Tibial nerve (tissue), 4 donors: ENCODE measurements around the gene GLP1R. TPM values are rescaled to one million over a fixed set of nuclear protein-coding genes. Genes with fewer than 3 reads are reported as not detected.

Source experiments
- DNase-seq, 2 donors: peaks; one replicate each; pipeline ENCODE4 v3.0.0-alpha.2; 2019; ENCODE audit warnings: low spot score in 2 of 2
- H3K27ac ChIP-seq, 4 donors: fragments of 200-600 bp; sonication (generic) in 3 of 4; one replicate each; pipeline ENCODE4 v1.5.1; 2017 to 2019; ENCODE audit warnings: mild to moderate bottlenecking in 1 of 4
- H3K27me3 ChIP-seq, 2 donors: fragments of 200-600 bp; sonication (generic) in 1 of 2; one replicate each; pipeline versions ENCODE4 v1.5.1 to v1.6.0; 2017 to 2019
- H3K36me3 ChIP-seq, 3 donors: fragments of 200-600 bp; sonication (generic); one replicate each; pipeline ENCODE4 v1.5.1; 2018 to 2019
- H3K4me1 ChIP-seq, 4 donors: fragments of 200-600 bp; sonication (generic) in 3 of 4; one replicate each; pipeline ENCODE4 v1.5.1; 2017 to 2019
- H3K4me3 ChIP-seq, 4 donors: fragments of 200-600 bp; sonication (generic) in 3 of 4; one replicate each; pipeline ENCODE4 v1.5.1; 2017 to 2019; ENCODE audit warnings: mild to moderate bottlenecking in 1 of 4, moderate library complexity in 1 of 4
- H3K9me3 ChIP-seq, 4 donors: fragments of 200-600 bp; sonication (generic) in 3 of 4; one replicate each; pipeline ENCODE4 v1.5.1; 2017 to 2019
- CTCF ChIP-seq, 5 experiments: fragments of 200-600 bp in 3 of 5; fragments of 450-650 bp in 2 of 5; sonication (generic) in 3 of 5; IDR thresholded peaks; one replicate each; pipeline ENCODE4 v1.5.1; 2016 to 2019; ENCODE audit warnings: antibody characterized with exemption in 5 of 5, mild to moderate bottlenecking in 3 of 5, moderate library complexity in 2 of 5
- EP300 ChIP-seq, 2 donors: sonication (generic); formaldehyde crosslinking; IDR thresholded peaks; one replicate each; pipeline ENCODE4 v1.6.1; 2017; ENCODE audit warnings: antibody characterized with exemption in 2 of 2, mild to moderate bottlenecking in 1 of 2
- POLR2A ChIP-seq, 2 donors: fragments of 450-650 bp; IDR thresholded peaks; one replicate each; pipeline ENCODE4 v1.6.1; 2017; ENCODE audit warnings: antibody characterized with exemption in 2 of 2, mild to moderate bottlenecking in 2 of 2, moderate library complexity in 2 of 2
- WGBS, 2 donors: methylation state at CpG; one replicate each; pipeline ENCODE4 v1.1.5; 2018; 5-methylcytosine and 5-hydroxymethylcytosine counted together
- total RNA-seq, 4 donors: library from RNA; depleted of rRNA; stranded (reverse); fragments of >200 nt; gene quantifications; one replicate each; pipeline ENCODE4 v1.1.0, GENCODE V29; 2016

The GLP1R gene
- total RNA-seq, 4 donors from 2014 or later = 0.20 to 4.2 (median 1.3) TPM

DNA sequence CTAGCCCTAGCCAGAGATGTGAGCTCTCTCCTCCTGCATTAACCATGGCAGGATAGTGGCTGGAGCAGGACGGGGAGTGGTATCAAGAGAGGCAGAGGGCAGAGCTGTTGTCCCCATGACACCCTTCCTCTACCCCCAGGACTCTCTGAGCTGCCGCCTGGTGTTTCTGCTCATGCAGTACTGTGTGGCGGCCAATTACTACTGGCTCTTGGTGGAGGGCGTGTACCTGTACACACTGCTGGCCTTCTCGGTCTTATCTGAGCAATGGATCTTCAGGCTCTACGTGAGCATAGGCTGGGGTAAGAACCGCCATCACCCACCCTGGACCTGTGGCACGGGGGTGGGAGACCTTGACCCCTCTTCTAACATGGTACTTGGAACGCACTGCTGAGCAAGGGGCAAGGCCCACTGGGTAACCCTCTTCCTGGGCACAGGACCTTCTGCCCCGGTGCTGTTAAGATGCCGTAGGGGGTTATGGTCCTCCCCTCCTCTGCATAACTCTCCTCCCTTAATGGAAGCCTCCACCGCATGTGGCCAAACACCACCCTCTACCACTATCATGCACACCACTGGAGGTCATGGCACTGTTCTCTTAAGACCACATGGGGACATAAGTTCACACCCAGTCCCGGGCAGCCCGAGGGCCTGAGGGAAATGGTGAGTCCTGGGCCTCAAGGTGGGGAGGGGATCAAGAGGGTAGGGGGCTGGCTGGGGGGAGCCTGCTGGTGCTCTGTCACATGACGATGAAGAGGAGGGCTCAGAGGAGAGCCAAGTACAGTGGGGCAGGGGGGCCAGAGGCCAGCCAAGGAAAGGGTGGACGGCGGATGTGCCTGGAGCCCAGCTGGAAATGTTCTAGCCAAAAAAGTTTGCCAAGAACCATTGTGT, 25.1 kb downstream of the GLP1R start:
- H3K36me3 ChIP-seq = no peaks in the 10 kb centered on the region
- no peak overlapping the region for H3K27ac ChIP-seq
- no peaks in the 10 kb centered on the region for H3K27me3 ChIP-seq
- DNase-seq = no peak
- H3K4me1 ChIP-seq = no peaks in the 10 kb centered on the region
- WGBS, 2 donors = 81 to 82% methylated on average over 16 to 17 of the region's 17 CpGs
- no peak overlapping the region for H3K4me3 ChIP-seq
- TF ChIP-seq POLR2A (IDR thresholded peaks at IDR 0.05) = no peak
- no peak for TF ChIP-seq CTCF (IDR thresholded peaks at IDR 0.05)
- TF ChIP-seq EP300 (IDR thresholded peaks at IDR 0.05) = no peak
- H3K9me3 ChIP-seq = no peaks in the 10 kb centered on the region

DNA sequence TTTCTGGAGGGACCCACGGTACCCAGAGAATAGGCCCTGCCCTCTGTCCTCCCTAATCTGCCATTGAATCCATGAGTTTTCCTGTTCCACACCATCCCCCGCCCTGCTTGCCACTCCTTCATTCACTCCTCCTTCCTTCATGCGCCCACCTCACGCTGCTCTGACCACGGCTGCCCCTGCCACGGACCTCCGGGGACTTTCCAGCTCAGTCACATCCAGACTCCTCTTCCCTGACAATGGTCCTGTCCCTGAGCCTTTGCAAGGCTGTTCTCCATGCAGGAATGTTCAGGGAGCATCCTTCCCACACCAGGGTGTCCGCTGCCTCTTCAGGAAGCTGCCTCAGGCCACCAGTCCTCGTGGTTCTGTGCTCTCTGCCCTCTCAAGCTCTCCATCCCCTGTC, 25.9 kb downstream of the GLP1R start:
- H3K27ac ChIP-seq = no peak overlapping the region
- H3K4me3 ChIP-seq = no peak overlapping the region
- no peak for DNase-seq
- no peaks in the 10 kb centered on the region for H3K4me1 ChIP-seq
- TF ChIP-seq EP300 (IDR thresholded peaks at IDR 0.05) = no peak
- no peak for TF ChIP-seq CTCF (IDR thresholded peaks at IDR 0.05)
- TF ChIP-seq POLR2A (IDR thresholded peaks at IDR 0.05) = no peak
- H3K36me3 ChIP-seq = no peaks in the 10 kb centered on the region
- no peaks in the 10 kb centered on the region for H3K9me3 ChIP-seq
- no peaks in the 10 kb centered on the region for H3K27me3 ChIP-seq
- 78% methylated on average over 9 of the region's 9 CpGs for WGBS, 2 donors

GRCh38 chr6:39075010-39075686, 26.6 kb downstream of the GLP1R start:
- 58 to 73% methylated on average over 4 to 12 of the region's 12 CpGs for WGBS, 2 donors
- Histone ChIP-seq H3K4me1 (no peaks in the 10 kb centered on the region), H3K27ac (no peak overlapping the region), H3K4me3 (no peak overlapping the region), H3K27me3 (no peaks in the 10 kb centered on the region), H3K36me3 (no peaks in the 10 kb centered on the region), H3K9me3 (no peaks in the 10 kb centered on the region)
- no peak for DNase-seq
- TF ChIP-seq POLR2A (IDR thresholded peaks at IDR 0.05) (no peak), CTCF (IDR thresholded peaks at IDR 0.05) (no peak), EP300 (IDR thresholded peaks at IDR 0.05) (no peak)

DNA sequence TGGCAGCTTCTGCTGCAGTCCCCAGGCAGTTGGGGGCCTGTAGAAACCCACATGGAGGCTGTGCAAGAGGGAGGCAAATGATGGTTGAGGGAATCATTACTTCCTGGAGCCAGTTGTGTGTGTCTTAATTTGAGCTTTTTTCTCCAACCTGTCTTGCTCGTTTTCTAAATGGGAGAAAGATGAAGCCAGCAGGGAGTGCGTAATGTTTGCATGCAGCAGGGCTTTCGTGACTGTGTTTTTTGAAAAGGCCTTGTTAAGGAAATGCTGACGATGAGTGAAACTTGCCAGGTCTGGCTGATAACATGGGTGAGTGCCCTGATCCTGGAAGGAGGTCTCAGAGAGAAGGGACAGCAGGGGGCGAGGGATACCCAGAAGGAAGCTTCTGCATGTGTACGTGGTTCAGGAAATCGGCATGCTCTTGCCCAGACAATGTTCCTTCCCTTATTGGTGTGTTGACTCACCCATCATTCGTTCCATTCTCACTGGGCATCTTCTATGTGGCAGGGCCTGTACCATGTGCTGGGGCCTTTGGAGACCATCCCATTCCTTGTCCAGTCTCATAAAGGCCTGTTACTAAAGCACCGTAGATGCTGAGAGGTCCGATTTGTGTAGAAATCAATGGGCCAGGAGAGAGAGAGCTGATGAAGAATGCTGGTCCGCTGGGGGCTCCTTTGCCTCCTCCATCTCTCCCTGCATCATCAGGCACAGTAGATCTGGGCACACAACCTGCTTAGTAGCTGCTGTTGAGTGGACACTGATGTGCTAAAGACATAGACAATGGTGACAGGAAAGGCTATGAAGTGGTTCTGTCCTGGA, 27.4 kb downstream of the GLP1R start:
- whole genome bisulfite sequencing, 2 donors = 79 to 82% methylated on average over 11 of the region's 11 CpGs
- Histone ChIP-seq H3K4me3 (no peak overlapping the region), H3K27ac (no peak overlapping the region), H3K4me1 (no peaks in the 10 kb centered on the region), H3K9me3 (no peaks in the 10 kb centered on the region), H3K27me3 (no peaks in the 10 kb centered on the region), H3K36me3 (no peaks in the 10 kb centered on the region)
- TF ChIP-seq POLR2A (IDR thresholded peaks at IDR 0.05) = no peak
- TF ChIP-seq CTCF (IDR thresholded peaks at IDR 0.05) = no peak
- no peak for TF ChIP-seq EP300 (IDR thresholded peaks at IDR 0.05)
- no peak for DNase-seq
